Left renal pelvis (tissue), 4 donors: ENCODE data around the gene EXOC6. TPM values are rescaled to one million over a fixed set of nuclear protein-coding genes. Genes with fewer than 3 reads are reported as not detected.

Experiments
- DNase-seq, 4 donors: peaks; one replicate each; pipeline ENCODE4 v3.0.0-alpha.2; 2013; ENCODE audit warnings: low read depth in 4 of 4, low spot score in 3 of 4
- polyA plus RNA-seq, 4 donors: library from polyadenylated mRNA; unstranded; fragments of 120-200 nt; gene quantifications; one replicate each; pipeline ENCODE4 v1.2.1, GENCODE V29; 2013; ENCODE audit not compliant: insufficient read length in 4 of 4

EXOC6 gene
- polyA plus RNA-seq, 4 donors: 10.9 to 21.9 (median 17.2) TPM

- no peak for DNase-seq
Observed at GRCh38 chr10:93074597-93075368, 226.5 kb downstream of the EXOC6 start.

- DNase-seq: no peak
Observed at GRCh38 chr10:93075369-93076221, 227.3 kb downstream of the EXOC6 start.

- no peak for DNase-seq
Observed at GRCh38 chr10:93076871-93077270, 228.6 kb downstream of the EXOC6 start.

GRCh38 chr10:93077860-93078337 lies 229.6 kb downstream of the EXOC6 start:
- no peak for DNase-seq

- DNase-seq: no peak
Observed at GRCh38 chr10:93079663-93080349, 231.5 kb downstream of the EXOC6 start.

- no peak for DNase-seq
Observed at GRCh38 chr10:93080350-93081046, 232.2 kb downstream of the EXOC6 start.

- no peak for DNase-seq
Observed at GRCh38 chr10:93081318-93081717, 233.0 kb downstream of the EXOC6 start.

GRCh38 chr10:93081834-93082233 lies 233.5 kb downstream of the EXOC6 start:
- no peak for DNase-seq

GRCh38 chr10:93083743-93084539 lies 235.6 kb downstream of the EXOC6 start:
- no peak for DNase-seq

- no peak for DNase-seq
Observed at GRCh38 chr10:93085272-93085859, 237.0 kb downstream of the EXOC6 start.

- DNase-seq: no peak
Observed at GRCh38 chr10:93086289-93086688, 238.0 kb downstream of the EXOC6 start.

GRCh38 chr10:93087846-93088245 lies 239.5 kb downstream of the EXOC6 start:
- DNase-seq: no peak

GRCh38 chr10:93088466-93088865 lies 240.1 kb downstream of the EXOC6 start:
- no peak for DNase-seq

GRCh38 chr10:93090619-93091018 lies 242.3 kb downstream of the EXOC6 start:
- DNase-seq: no peak

- no peak for DNase-seq
Observed at GRCh38 chr10:93091960-93092359, 243.6 kb downstream of the EXOC6 start.

GRCh38 chr10:93095225-93095624 lies 246.9 kb downstream of the EXOC6 start:
- DNase-seq: no peak

- no peak for DNase-seq
Observed at GRCh38 chr10:93096901-93097300, 248.6 kb downstream of the EXOC6 start.

- no peak for DNase-seq
Observed at GRCh38 chr10:93097386-93097785, 249.1 kb downstream of the EXOC6 start.

- DNase-seq: no peak
Observed at GRCh38 chr10:93098816-93099215, 250.5 kb downstream of the EXOC6 start.
